ENCODE measurements around the gene BCORL1.

GRCh38 chrX:130075777-130076176 lies 93.3 kb downstream of the BCORL1 start:
- TF ChIP-seq CTCF (IDR thresholded peaks at IDR 0.05) (no peak), POLR2A (IDR thresholded peaks at IDR 0.05) (no peak), POLR2AphosphoS5 (IDR thresholded peaks at IDR 0.05; ENCODE audit: insufficient read depth in 1 of 2, low read depth in 1 of 2) (no peak)

Measured in vagina (tissue), 2 donors.